GM18502 (cell line): ENCODE data around the gene LUM.

Source experiments
- ATAC-seq: cut with Tn5 transposase; IDR thresholded peaks from one replicate; pipeline ENCODE4 v1.9.1; 2021; ENCODE audit warnings: mild to moderate bottlenecking; ENCODE audit not compliant: unreplicated experiment, poor library complexity

LUM gene

GRCh38 chr12:91111366-91112325, at the start of gene LUM:
TSS of gene LUM (minus strand) at chr12:91111494. CDS start at chr12:91108979, 2,515 bp downstream.
- no peak for ATAC-seq

- no peak for ATAC-seq
These were observed 49.7 kb upstream of the LUM start for GRCh38 chr12:91161009-91161408.

GRCh38 chr12:91155990-91156389, 44.7 kb upstream of the LUM start:
- no peak for ATAC-seq

GRCh38 chr12:91154131-91154530, 42.8 kb upstream of the LUM start:
- no peak for ATAC-seq

GRCh38 chr12:91144053-91144452, 32.8 kb upstream of the LUM start:
- ATAC-seq: no peak

- no peak for ATAC-seq
These were observed 31.9 kb upstream of the LUM start for GRCh38 chr12:91143206-91143605.

GRCh38 chr12:91142221-91142631, 30.9 kb upstream of the LUM start:
- no peak for ATAC-seq

GRCh38 chr12:91140026-91140931, 29.0 kb upstream of the LUM start:
- ATAC-seq: no peak

GRCh38 chr12:91139286-91139685, 28.0 kb upstream of the LUM start:
- no peak for ATAC-seq

GRCh38 chr12:91138337-91138920, 27.1 kb upstream of the LUM start:
- ATAC-seq: no peak

- ATAC-seq: no peak
These were observed 22.6 kb upstream of the LUM start for GRCh38 chr12:91133871-91134270.

GRCh38 chr12:91129662-91130362, 18.5 kb upstream of the LUM start:
- ATAC-seq: no peak

- ATAC-seq: no peak
These were observed 16.5 kb upstream of the LUM start for GRCh38 chr12:91127751-91128150.

- no peak for ATAC-seq
These were observed 16.0 kb upstream of the LUM start for GRCh38 chr12:91127306-91127705.

- no peak for ATAC-seq
These were observed 15.2 kb upstream of the LUM start for GRCh38 chr12:91126516-91126915.

- no peak for ATAC-seq
These were observed 12.1 kb upstream of the LUM start for GRCh38 chr12:91123236-91123916.

- ATAC-seq: no peak
These were observed 9.5 kb upstream of the LUM start for GRCh38 chr12:91120781-91121180.

GRCh38 chr12:91119089-91119488, 7.8 kb upstream of the LUM start:
- no peak for ATAC-seq

GRCh38 chr12:91113621-91114020, 2.3 kb upstream of the LUM start:
- ATAC-seq: no peak
